Stimulated activated CD8-positive, alpha-beta memory T cell treated with anti-CD3 and anti-CD28 coated beads, Interleukin-12 subunit alpha, Interleukin-12 subunit beta, amount 100 ng/mL, for 1 hour (primary cell): ENCODE data around the gene MXD4.
A peak's percentile ranks its signal among the peaks of the same experiment; 100 is the strongest.

Source experiments
- DNase-seq: peaks from one replicate; pipeline ENCODE4 v3.0.0-alpha.2; 2020; ENCODE audit warnings: low read depth

The MXD4 gene

GRCh38 chr4:2262145-2262943, 435 bp upstream of the MXD4 start:
- peak; percentile 95 for DNase-seq

GRCh38 chr4:2261110-2261852, 628 bp downstream of the MXD4 start:
- no peak for DNase-seq

- no peak for DNase-seq
Observed at GRCh38 chr4:2260344-2261109, 1.4 kb downstream of the MXD4 start.

GRCh38 chr4:2259541-2260343, 2.2 kb downstream of the MXD4 start:
- DNase-seq: no peak

GRCh38 chr4:2259036-2259540, 2.8 kb downstream of the MXD4 start:
- no peak for DNase-seq

GRCh38 chr4:2258091-2259035, 3.5 kb downstream of the MXD4 start:
- DNase-seq: no peak

- DNase-seq: no peak
Observed at GRCh38 chr4:2257361-2258081, 4.4 kb downstream of the MXD4 start.

- no peak for DNase-seq
Observed at GRCh38 chr4:2256781-2257191, 5.1 kb downstream of the MXD4 start.

GRCh38 chr4:2256156-2256731, 5.7 kb downstream of the MXD4 start:
- no peak for DNase-seq

GRCh38 chr4:2255501-2256155, 6.3 kb downstream of the MXD4 start:
- DNase-seq: no peak

GRCh38 chr4:2254665-2255500, 7.0 kb downstream of the MXD4 start:
- DNase-seq: no peak

- no peak for DNase-seq
Observed at GRCh38 chr4:2253160-2254084, 8.5 kb downstream of the MXD4 start.

GRCh38 chr4:2252530-2253091, 9.3 kb downstream of the MXD4 start:
- no peak for DNase-seq

GRCh38 chr4:2251795-2252529, 9.9 kb downstream of the MXD4 start:
- no peak for DNase-seq

- no peak for DNase-seq
Observed at GRCh38 chr4:2251073-2251794, 10.7 kb downstream of the MXD4 start.
